Activated B cell treated with CpG ODN at 0.5 μM for 24 hours (primary cell): ENCODE data around the gene ALDH1L1. TPM values are rescaled to one million over a fixed set of nuclear protein-coding genes. Genes with fewer than 3 reads are reported as not detected.

Experiments used
- ATAC-seq: fragments of 200-7000 bp; cut with Tn5 transposase; one replicate; pipeline ENCODE4 v1.10.0; 2021; ENCODE audit warnings: low read depth, mild to moderate bottlenecking, moderate library complexity
- CTCF ChIA-PET: fragments of 350-600 bp; sonication (Branson Sonifier 250); formaldehyde crosslinking; loops from one replicate; lab custom pipeline; 2021; ENCODE audit warnings: antibody characterized with exemption; lab: Charles Lee
- POLR2A ChIA-PET: fragments of 350-600 bp; sonication (Branson Sonifier 250); formaldehyde crosslinking; loops from one replicate; lab custom pipeline; 2021; ENCODE audit warnings: antibody characterized with exemption; lab: Charles Lee
- DNase-seq: peaks from one replicate; pipeline ENCODE4 v3.0.0; 2022
- H3K27ac Mint-ChIP-seq: one replicate; pipeline ENCODE4 v1.8.0; 2020; ENCODE audit warnings: mixed read lengths
- H3K27me3 Mint-ChIP-seq: one replicate; pipeline ENCODE4 v1.8.0; 2021; ENCODE audit warnings: mixed read lengths
- H3K36me3 Mint-ChIP-seq: one replicate; pipeline ENCODE4 v1.8.0; 2021; ENCODE audit warnings: low read depth, mixed read lengths
- H3K4me1 Mint-ChIP-seq: one replicate; pipeline ENCODE4 v1.8.0; 2021; ENCODE audit warnings: mixed read lengths
- H3K4me3 Mint-ChIP-seq: one replicate; pipeline ENCODE4 v1.8.0; 2020; ENCODE audit warnings: mild to moderate bottlenecking, mixed read lengths
- H3K9me3 Mint-ChIP-seq: one replicate; pipeline ENCODE4 v1.8.0; 2020; ENCODE audit warnings: mixed read lengths
- intact Hi-C: fragments of 100-400 bp; cut with micrococcal nuclease; formaldehyde crosslinking; loops from one replicate; pipeline ENCODE4 v1.15.1; 2024
- total RNA-seq: library from RNA; stranded (reverse); gene quantifications from 2 replicates; pipeline ENCODE4 v1.2.3, GENCODE V29; 2022
- TF ChIP-seq, protein P1 (sequence below): fragments of 200-600 bp; IDR thresholded peaks from one replicate; pipeline ENCODE4 v1.8.0; 2022; ENCODE audit warnings: antibody characterized with exemption, mild to moderate bottlenecking

Gene ALDH1L1
- total RNA-seq, 1 donor from 2014 or later, result not detected

DNA sequence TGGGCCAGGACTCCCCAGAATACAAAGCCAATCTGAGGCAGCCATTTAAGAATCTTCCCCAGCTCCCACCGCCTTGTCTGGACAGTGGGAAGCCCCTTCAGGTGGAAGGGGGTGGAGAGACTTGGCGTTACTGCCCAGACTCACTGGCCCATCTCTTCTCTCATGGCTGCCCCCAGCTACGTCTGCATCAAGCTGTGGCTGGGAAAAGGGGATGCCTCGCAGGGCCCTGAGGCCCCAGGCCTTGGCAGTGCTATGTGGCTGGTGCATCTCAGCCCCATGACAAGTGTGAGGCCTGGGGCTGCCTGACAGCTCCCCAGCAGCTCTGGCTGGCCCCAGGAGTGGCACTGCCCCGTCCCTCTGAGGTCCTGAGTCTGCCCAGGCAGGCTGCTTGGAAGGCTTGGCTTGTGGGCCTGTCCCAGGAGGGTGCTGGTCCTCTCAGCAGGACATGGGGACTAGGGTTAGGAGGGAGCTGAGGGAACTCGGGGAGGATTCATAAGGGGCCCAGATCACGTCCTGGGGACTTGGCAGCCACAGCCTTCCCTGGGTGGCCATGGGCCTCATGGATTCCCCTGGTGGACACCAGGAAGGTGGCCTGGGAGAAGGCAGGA is 76.3 kb downstream of the ALDH1L1 start:
- CTCF ChIA-PET, result no interaction called here

DNA sequence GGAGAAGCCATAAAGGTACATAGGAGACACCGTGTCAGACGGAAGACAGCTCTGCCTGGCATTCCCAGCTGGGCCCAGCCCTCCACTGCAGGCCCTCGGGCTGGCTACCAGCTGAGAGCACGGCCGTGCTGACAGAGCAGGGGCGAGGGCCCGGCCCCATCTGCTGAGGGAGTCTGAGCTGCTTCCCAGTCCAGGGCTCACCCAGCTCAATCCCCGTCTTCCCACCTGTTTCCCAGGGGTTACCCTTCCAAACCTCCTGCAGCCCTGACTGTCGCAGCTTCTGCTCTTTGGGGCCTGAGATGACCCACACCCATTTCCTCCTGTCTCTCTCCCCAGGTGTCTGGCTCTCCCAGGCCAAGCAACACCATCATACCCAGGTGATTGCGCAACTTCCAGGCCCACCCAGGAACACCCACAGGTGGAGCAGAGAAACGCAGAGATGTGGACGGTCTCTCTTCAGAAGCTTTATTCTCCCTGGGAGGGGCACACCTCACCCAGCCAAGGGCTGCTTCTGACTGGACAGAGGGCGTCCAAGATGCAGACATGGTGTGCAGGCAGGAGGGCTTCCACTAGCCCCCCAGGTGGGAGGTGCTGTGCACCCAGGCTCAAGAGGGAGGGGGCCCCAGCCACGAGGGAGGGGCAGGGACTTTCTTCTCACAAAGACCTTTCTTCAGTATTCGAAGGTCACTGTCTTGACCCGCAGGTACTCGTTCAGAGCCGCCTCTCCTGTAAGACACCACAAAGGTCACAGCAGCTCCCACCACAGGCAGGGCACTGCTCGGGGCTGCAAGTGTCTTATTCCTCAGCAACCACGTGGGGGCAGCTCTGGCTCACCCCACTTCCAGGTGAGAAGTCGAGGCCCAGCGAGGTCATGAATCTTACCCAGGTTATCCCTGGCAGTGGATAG is 77.0 kb downstream of the ALDH1L1 start:
- POLR2A ChIA-PET, result no interaction called here
- Mint-ChIP-seq H3K4me3 (no peak overlapping the region), H3K27ac (no peak overlapping the region), H3K36me3 (no peaks in the 10 kb centered on the region), H3K4me1 (no peaks in the 10 kb centered on the region), H3K27me3 (no peaks in the 10 kb centered on the region), H3K9me3 (no peaks in the 10 kb centered on the region)
- DNase-seq (no peak), ATAC-seq (no peak)
- CTCF ChIA-PET, result no interaction called here
- intact Hi-C loops, result no loop called here
- TF ChIP-seq, protein P1, sequence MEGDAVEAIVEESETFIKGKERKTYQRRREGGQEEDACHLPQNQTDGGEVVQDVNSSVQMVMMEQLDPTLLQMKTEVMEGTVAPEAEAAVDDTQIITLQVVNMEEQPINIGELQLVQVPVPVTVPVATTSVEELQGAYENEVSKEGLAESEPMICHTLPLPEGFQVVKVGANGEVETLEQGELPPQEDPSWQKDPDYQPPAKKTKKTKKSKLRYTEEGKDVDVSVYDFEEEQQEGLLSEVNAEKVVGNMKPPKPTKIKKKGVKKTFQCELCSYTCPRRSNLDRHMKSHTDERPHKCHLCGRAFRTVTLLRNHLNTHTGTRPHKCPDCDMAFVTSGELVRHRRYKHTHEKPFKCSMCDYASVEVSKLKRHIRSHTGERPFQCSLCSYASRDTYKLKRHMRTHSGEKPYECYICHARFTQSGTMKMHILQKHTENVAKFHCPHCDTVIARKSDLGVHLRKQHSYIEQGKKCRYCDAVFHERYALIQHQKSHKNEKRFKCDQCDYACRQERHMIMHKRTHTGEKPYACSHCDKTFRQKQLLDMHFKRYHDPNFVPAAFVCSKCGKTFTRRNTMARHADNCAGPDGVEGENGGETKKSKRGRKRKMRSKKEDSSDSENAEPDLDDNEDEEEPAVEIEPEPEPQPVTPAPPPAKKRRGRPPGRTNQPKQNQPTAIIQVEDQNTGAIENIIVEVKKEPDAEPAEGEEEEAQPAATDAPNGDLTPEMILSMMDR, result no peak

More for the DNA sequence above, 76.3 kb downstream of the ALDH1L1 start:
- DNase-seq (no peak), ATAC-seq (no peak)
- POLR2A ChIA-PET, result no interaction called here
- Mint-ChIP-seq H3K27me3 (no peaks in the 10 kb centered on the region), H3K27ac (no peak overlapping the region), H3K36me3 (no peaks in the 10 kb centered on the region), H3K4me1 (no peaks in the 10 kb centered on the region), H3K4me3 (no peak overlapping the region), H3K9me3 (no peaks in the 10 kb centered on the region)
- TF ChIP-seq, protein P1, result no peak
- intact Hi-C loops, result no loop called here

DNA sequence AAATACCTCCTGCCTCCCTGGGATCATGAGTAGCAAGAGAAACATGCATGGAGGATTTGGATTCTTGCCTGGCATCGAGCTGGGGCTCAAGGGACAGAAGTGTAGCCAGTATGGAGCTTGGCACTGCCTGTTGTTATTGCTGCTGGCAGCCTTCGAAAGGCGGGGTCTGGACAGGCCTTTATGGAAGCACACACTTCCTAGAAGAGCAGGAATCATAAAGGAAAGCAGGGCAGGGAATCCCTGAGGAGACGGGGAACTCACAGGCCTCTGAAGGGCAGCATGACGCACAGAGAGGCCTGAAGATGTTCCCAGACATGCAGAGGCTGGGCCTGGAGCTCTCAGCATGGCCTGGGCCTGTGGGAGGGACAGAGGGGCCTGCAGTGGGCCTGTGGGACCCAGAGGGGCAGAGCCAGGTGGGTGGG is 77.8 kb downstream of the ALDH1L1 start:
- DNase-seq, result no peak
- ChIA-PET CTCF (no interaction called here), POLR2A (no interaction called here)
- TF ChIP-seq, protein P1, result no peak
- no peak overlapping the region for H3K27ac Mint-ChIP-seq
- H3K4me3 Mint-ChIP-seq, result no peak overlapping the region
- H3K36me3 Mint-ChIP-seq, result no peaks in the 10 kb centered on the region
- no peaks in the 10 kb centered on the region for H3K27me3 Mint-ChIP-seq
- no peak for ATAC-seq
- intact Hi-C loops, result no loop called here
- peaks cover under 1% of the 10 kb centered on the region for H3K9me3 Mint-ChIP-seq
- H3K4me1 Mint-ChIP-seq, result no peaks in the 10 kb centered on the region

DNA sequence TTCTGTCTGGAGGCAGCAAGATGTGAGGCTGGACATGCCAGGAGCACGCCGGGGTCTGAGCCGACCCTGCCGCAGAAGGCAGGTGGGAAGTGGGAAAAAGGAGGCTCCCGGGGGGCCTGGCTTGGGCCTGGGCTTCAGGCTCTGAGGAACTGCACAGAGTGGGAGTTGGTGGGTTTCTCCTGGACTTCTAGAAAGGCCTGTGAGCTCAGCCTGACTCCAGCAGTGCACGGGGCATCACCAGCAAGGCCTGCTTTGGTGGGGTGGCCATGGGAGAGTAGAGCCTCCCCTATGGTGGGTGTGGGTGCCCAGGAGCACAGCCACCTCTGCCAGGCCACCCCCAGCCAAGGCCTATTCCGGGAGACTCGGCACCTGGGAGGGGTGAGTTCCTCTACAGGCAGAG is 78.4 kb downstream of the ALDH1L1 start:
- DNase-seq, result no peak
- H3K27ac Mint-ChIP-seq, result no peak overlapping the region

More for the DNA sequence above, 78.4 kb downstream of the ALDH1L1 start:
- no peak overlapping the region for H3K4me3 Mint-ChIP-seq
- H3K36me3 Mint-ChIP-seq, result no peaks in the 10 kb centered on the region
- no peak for ATAC-seq
- ChIA-PET POLR2A (no interaction called here), CTCF (no interaction called here)
- intact Hi-C loops, result no loop called here
- no peaks in the 10 kb centered on the region for H3K4me1 Mint-ChIP-seq
- no peaks in the 10 kb centered on the region for H3K27me3 Mint-ChIP-seq
- TF ChIP-seq, protein P1, result no peak
- H3K9me3 Mint-ChIP-seq, result peaks cover 2% of the 10 kb centered on the region
